ENCODE results near the gene RNF125.

Gene RNF125

DNA sequence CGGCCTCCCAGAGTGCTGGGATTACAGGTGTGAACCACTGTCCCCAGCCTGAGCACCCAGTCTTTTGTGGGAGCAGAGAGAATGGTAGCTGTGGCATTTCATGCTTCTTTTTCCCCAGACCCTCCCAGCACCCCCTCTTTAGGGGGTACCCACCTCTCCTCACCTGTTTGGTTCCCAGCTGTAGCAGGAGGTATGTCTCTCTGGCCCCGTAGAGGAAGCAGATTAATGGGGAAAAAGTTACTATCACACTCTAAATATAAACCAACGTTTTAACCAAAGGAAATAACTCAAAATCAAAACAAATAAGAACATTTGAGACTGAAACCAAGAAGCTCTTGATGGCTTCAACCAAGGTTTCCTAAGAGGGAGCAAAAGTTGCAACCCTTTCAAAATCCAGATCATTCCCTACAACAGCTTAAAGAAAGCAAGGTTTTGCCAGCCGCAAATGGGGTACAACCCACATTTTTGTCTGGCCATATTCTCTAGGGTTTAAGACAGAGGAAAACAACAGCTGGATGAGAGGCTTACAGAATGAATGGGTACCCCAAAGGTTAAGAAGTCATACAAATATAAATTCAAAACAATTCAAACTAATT, 8.0 kb downstream of the RNF125 start:
- no peak overlapping the region for H3K4me3 ChIP-seq (ENCODE audit: low read depth, low read length)
- no peak for DNase-seq (ENCODE audit: low read depth)
- TF ChIP-seq, protein P1, sequence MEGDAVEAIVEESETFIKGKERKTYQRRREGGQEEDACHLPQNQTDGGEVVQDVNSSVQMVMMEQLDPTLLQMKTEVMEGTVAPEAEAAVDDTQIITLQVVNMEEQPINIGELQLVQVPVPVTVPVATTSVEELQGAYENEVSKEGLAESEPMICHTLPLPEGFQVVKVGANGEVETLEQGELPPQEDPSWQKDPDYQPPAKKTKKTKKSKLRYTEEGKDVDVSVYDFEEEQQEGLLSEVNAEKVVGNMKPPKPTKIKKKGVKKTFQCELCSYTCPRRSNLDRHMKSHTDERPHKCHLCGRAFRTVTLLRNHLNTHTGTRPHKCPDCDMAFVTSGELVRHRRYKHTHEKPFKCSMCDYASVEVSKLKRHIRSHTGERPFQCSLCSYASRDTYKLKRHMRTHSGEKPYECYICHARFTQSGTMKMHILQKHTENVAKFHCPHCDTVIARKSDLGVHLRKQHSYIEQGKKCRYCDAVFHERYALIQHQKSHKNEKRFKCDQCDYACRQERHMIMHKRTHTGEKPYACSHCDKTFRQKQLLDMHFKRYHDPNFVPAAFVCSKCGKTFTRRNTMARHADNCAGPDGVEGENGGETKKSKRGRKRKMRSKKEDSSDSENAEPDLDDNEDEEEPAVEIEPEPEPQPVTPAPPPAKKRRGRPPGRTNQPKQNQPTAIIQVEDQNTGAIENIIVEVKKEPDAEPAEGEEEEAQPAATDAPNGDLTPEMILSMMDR (IDR thresholded peaks at IDR 0.05; ENCODE audit: control insufficient read depth, extremely low read depth, insufficient read depth) = no peak

DNA sequence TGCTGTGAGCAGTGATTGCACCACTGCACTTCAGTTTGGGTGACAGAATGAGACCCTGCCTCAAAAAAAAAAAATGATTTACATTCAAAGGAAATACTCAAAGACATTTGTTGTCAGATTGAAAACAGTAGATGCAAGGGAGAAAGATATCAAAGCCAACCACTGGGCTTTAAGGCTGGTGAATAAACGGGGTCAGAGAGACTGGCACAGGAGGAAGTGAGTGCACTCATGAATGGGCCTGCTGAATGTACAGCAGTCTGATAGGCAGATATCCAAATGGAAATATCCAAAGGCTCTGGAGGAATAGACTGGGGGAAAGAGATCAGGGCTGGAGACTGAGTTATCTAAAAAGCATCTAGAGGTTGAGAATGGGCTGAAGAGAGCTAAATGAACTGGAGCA, 10.9 kb downstream of the RNF125 start:
- no peak overlapping the region for H3K4me3 ChIP-seq (ENCODE audit: low read depth, low read length)
- TF ChIP-seq, protein P1 (IDR thresholded peaks at IDR 0.05; ENCODE audit: control insufficient read depth, extremely low read depth, insufficient read depth) = no peak
- no peak for DNase-seq (ENCODE audit: low read depth)

DNA sequence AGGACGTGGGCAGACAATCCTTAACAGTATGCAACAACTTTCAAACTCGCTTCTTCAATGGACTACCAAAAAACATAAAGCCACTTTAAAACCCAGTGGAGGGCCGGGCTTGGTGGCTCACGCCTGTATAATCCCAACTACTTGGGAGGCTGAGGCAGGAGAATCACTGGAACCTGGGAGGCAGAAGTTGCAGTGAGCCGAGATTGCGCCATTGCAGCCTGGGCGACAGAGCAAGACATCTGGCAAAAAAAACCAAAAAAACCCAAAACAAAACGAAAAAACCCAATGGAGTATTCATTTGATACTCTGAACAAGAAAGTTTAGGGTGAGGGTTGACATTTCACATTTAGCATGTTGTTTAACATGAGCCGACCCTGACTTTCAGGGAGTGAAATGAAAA, 14.0 kb downstream of the RNF125 start:
- DNase-seq (ENCODE audit: low read depth) = no peak
- TF ChIP-seq, protein P1 (IDR thresholded peaks at IDR 0.05; ENCODE audit: control insufficient read depth, extremely low read depth, insufficient read depth) = no peak
- H3K4me3 ChIP-seq (ENCODE audit: low read depth, low read length) = no peak overlapping the region

DNA sequence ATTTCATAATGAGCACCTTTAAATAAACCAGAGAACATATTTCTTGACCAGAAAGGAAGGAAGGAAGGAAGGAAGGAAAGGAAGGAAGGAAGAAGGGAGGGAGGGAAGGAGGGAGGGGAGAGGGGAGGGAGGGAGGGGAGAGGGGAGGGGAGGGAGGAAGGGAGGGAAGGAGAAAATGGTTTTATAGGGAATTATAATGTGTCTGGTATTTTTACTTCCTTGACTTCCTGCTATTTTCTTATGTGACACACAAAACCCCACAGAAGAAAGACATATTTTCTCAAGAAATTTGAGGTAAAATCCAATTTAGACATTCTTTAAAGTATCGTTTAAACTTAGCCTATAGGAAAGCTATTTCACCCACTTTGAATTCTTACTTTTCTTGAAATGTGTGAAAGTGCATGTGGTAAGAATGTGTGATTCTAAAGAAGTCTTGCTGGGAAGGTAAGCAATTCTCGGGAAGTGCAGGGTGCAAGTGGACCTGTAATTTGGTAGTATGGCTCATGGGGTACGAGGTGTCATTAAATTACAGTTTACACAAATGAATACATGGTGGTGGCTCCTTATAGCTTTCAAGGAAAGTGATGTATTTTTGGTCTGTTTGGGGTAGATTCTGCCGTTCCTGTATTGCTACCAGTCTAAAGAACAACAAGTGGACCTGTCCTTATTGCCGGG, 18.0 kb downstream of the RNF125 start:
- H3K4me3 ChIP-seq (ENCODE audit: low read depth, low read length) = no peak overlapping the region
- no peak for DNase-seq (ENCODE audit: low read depth)
- TF ChIP-seq, protein P1 (IDR thresholded peaks at IDR 0.05; ENCODE audit: control insufficient read depth, extremely low read depth, insufficient read depth) = no peak

DNA sequence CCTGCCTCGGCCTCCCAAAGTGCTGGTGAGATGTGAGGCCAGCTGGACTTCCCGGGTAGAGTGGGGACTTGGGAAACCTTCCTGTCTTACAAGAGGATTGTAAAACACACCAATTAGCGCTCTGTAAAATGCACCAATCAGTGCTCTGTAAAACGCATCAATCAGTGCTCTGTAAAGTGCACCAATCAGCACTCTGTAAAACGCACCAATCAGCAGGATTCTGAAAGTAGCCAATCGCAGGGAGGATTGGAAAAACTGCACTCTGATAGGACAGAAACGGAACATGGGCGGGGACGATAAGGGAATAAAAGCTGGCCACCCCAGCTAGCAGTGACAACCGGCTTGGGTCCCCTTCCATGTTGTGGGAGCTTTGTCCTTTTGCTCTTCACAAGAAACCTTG, 19.0 kb downstream of the RNF125 start:
- no peak overlapping the region for H3K4me3 ChIP-seq (ENCODE audit: low read depth, low read length)
- DNase-seq (ENCODE audit: low read depth) = no peak
- TF ChIP-seq, protein P1 (IDR thresholded peaks at IDR 0.05; ENCODE audit: control insufficient read depth, extremely low read depth, insufficient read depth) = no peak

DNA sequence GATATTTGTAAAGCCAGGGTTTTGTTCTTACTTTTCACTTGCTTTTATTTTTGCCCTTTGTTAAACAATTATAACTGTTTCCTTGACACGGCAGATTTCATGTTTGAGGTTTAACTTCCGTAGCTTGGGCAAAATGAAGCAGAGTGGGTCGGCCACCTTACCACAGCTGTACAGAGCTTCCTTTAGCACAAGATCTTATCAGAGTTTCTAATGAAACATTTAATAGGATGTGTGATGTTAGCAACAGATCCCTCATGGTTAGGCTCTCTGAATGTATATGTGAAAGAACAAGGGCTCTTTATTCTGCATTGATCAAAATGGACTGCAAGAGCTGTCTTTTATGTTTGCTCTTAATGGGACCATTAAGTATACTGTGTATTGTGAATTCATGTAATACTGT, 22.3 kb downstream of the RNF125 start:
- no peak overlapping the region for H3K4me3 ChIP-seq (ENCODE audit: low read depth, low read length)
- TF ChIP-seq, protein P1 (IDR thresholded peaks at IDR 0.05; ENCODE audit: control insufficient read depth, extremely low read depth, insufficient read depth) = no peak
- no peak for DNase-seq (ENCODE audit: low read depth)

DNA sequence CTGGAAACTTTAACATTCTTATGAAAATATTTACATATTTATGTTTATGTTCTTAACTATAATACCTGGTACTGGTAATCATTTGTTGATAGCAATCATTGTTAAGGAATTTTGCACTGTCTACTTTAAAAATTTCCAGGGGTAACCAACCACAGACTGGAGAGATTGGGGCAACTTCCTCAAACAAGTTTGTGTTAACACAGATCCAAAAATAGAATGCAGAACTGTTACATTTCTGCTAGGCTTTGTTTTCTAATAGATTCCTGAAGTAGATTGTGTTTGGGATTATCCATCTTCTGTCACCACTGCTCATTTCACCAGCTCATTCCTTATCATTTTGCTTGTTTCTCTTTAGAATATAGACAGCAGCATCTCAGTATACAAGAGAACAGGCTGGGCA, 23.7 kb downstream of the RNF125 start:
- TF ChIP-seq, protein P1 (IDR thresholded peaks at IDR 0.05; ENCODE audit: control insufficient read depth, extremely low read depth, insufficient read depth) = no peak
- H3K4me3 ChIP-seq (ENCODE audit: low read depth, low read length) = no peak overlapping the region
- DNase-seq (ENCODE audit: low read depth) = no peak
